HG02885 (cell line): ENCODE measurements around the gene IQSEC3.
"Not testable (repeated sequence)": the region's sequence is repeated elsewhere in the genome, so short reads cannot be mapped to it uniquely, and the experiment has no call there.

Experiments
- ATAC-seq: cut with Tn5 transposase; IDR thresholded peaks from one replicate; pipeline ENCODE4 v1.9.1; 2021; ENCODE audit warnings: mild to moderate bottlenecking; ENCODE audit not compliant: unreplicated experiment, poor library complexity

IQSEC3 gene

DNA sequence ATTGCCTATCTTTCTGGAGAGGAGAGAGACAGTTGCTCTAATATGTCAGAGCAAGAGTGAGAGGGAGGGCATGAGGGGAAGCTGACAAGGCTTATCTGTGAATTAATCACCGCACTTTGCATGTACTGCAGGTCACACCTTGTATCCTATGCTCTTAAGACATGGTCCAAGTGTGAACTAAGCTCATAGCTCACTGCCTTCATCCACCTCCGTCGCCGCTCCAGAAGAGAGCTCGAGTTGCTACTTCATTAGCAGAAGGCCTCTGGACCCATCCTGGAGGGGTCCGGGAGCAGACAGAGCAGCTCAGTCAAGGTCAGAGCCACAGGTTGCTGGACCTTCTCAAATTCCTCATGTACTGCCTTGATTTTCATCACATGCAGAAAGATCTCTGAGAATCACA lies 14.6 kb upstream of the IQSEC3 start:
- not testable (repeated sequence) for ATAC-seq

DNA sequence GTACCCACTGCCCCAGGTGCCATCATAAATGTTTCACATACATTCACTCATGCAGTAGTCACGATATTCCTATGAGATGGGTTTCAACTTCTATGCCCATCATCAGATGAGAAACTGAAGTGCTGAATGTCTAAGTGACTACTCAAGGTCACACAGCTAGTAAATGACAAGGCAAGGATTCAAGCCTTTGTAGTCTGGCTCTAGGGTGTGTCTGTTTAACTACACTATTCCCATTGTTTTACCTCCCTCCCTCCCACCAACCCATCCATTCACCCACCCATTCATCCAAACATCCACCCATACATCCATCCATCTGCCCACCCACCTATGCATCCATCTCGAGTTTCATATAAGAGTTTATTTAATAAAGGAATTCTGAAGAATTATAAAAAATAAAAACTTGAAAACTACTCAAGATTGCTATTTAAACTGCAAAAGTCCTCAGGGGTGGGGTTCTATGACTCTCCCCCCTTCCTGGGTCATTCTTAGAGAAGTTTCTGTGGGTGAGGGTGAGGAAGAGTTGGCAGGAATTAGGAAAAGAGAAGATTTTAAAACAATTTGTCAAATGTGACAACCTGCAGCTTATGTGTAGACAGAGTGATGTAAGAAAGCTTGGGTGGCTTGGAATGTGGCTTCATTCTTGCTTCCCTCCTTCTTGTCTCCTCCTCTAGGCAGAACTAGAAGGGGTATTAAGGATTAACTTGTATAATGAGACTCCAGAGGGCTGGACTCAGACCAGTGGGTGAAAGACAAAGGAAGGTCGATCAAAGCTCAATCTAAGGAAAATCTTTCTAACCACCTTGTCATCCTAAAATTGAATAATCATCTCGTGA lies 13.4 kb upstream of the IQSEC3 start:
- ATAC-seq: not testable (repeated sequence)

DNA sequence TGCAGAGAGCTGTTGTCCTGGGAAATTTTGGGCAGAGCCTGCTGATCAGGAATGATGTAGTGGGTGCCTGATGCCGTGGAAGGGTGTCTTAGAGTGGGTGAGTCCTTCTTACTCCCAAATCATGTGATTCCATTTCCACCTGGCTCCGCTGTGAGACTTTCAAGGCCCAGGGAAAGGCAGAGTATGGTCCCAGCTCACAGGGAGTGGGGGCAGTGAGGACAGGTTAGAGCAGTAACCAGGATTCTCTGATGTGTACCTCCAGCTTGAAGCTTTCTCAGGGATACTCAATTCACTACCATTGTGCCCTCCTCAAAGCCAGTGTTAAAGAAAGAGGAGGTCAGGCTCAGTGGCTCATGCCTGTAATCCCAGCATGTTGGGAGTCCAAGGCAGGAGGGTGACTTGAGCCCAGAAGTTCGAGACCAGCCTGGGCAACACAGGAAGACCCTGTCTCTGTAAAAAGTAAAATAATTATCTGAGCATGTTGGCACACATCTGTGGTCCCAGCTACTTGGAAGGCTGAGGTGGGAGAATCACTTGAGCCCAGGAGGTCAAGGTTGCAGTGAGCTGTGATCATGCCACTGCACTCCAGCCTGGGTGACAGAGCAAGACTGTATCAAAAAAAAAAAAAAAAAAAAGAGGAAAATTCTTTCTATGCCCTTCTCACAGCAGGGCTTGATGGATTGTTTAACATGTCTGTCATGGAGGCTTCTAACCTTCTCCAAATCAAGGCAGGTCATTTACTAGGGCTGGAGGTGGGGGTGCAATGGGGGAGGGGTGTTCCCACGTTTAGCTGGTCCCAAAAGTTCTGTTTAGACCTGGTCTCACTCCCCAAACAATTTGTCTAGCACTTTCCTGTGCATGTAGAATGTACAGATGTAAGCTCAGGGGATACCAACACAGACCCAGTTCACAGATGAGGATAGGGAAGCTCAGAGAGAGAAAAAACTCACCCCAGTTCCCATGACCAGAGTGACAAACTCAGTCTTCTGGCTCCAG lies 12.5 kb upstream of the IQSEC3 start:
- no peak for ATAC-seq

DNA sequence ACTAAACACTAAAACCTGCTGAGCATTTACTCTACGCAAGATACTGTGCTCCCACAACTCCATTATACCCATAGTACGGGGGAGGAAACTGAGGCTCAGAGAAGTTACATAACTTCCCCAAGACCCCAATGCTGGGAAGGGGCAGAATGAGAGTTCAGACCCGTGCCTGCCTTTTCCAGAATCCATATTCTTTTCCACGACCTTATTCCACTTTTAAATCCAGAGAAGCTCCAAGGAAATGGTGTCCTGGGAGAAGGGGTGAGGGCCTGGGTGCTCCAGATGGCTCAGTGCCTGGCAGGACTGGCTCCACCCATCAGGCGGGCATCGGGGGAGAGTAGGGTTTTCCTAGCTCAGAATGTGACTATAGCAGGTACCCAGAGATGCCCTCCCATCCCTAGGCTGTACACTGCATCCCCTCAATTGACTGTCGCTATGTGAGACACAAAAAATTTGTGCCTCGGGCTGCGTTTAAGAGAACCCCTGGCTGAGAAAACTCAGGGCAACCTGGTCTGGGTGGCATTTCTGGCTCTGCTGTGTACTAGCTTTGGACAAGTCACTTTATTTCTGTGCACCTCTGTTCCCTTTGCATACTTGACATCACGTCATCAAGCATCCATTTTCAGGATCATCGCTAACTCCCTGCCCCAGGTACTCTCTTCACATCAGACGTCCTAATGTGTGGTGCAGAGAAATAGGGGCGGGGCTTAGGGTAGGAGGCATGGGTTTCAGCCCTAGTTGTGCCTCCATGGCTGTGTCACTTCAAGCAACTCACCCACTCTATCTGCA lies 11.6 kb upstream of the IQSEC3 start:
- ATAC-seq: no peak

DNA sequence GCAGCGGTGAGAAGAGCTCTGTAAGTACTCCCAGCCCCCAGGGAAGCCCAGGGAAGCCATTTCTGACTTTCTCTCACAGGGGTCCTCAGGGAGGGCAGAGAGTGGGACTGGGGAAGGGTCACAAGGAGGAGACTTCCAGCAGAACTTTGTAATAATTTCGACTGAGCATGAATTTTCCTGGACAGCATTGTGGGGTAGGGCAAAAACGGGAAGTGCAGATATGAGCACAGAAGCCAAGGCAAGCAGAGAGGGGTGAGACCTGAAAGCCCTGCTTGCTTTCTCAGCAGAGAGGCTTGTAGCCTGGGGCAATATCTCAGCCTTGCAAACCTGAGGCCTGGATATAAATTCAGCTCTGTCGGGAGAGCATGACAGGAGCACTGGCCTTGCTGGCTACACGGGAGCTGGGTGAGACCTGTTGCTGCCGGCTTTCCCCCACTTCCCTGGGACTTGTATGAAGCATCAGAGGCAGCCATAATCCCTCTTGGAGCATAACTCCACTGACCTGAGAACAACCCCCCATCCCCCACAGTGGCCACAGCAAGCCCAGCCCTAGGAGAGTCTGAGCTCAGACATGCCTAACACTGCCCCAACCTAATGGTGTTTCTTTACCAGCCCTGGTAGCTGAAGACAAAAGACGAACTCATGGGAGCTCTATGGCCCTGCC lies 9.8 kb upstream of the IQSEC3 start:
- no peak for ATAC-seq

DNA sequence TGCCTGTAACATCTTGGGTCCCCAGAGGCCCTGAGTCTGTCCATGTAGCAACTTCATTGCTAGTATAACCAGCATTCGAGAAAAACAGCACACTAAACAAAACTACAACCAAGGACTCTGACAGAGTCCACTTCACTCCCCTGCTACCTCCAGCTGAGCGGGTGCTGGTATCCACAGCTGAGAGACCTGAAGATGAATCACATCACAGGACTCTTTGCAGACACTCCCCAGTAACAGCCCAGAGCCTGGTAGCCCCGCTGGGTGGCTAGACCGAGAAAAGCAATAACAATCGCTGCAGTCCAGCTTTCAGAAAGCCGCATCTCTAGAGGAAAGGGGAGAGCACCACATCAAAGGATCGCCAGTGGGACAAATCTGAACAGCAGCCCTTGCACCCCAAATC lies 9.0 kb upstream of the IQSEC3 start:
- no peak for ATAC-seq

DNA sequence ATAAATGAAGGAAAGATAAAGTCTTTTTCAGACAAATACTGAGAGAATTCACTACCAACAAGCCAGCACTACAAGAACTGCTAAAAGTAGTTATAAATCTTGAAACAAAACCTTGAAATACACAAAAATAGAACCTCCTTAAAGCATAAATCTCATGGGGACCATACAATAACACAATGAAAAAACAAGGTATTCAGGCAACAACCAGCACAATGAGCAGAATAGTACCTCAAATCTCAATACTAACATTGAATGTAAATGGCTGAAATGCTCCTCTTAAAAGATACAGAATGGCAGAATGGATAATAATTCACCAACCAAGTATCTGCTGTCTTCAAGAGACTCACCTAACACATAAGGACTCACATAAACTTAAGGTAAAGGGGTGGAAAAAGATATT lies 7.7 kb upstream of the IQSEC3 start:
- no peak for ATAC-seq

DNA sequence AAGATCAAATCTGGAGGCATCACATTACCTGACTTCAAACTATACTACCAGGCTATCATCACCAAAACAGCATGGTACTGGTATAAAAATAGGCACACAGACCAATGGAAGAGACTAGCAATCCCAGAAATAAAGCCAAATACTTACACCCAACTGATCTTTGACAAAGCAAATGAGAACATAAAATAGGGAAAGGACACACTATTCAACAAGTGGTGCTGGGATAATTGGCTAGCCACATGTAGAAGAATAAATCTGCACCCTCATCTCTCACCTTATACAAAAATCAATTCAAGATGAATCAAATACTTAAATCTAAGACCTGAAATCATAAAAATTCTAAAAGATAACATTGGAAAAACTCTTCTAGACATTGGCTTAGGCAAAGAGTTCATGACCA lies 4.7 kb upstream of the IQSEC3 start:
- not testable (repeated sequence) for ATAC-seq

DNA sequence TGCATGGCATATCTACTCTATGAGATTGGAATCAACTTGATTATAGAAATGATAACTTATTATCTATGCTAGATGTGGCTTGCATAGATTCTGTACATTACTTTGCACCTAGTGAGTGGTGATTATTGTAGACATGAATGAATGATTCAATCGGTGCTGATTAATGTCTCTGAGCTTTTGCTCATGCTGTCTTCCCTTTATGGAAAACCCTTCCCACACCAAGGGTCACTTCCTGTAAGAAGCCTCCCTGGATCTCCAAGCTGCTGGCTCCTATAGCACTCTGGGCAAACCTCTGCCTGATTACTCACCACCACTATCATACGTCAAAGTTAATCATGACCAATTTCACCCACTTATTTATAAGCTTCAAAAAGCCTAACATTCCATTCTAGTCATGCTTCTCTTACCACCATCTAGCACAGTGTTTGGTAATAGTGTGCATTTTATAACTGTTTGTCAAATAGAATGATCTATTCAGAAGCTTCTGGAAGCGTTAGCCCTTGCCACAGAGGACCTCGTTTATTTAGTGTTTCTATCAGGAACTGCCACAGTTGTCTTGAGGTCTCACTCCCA lies 990 bp upstream of the IQSEC3 start:
- ATAC-seq: not testable (repeated sequence)

DNA sequence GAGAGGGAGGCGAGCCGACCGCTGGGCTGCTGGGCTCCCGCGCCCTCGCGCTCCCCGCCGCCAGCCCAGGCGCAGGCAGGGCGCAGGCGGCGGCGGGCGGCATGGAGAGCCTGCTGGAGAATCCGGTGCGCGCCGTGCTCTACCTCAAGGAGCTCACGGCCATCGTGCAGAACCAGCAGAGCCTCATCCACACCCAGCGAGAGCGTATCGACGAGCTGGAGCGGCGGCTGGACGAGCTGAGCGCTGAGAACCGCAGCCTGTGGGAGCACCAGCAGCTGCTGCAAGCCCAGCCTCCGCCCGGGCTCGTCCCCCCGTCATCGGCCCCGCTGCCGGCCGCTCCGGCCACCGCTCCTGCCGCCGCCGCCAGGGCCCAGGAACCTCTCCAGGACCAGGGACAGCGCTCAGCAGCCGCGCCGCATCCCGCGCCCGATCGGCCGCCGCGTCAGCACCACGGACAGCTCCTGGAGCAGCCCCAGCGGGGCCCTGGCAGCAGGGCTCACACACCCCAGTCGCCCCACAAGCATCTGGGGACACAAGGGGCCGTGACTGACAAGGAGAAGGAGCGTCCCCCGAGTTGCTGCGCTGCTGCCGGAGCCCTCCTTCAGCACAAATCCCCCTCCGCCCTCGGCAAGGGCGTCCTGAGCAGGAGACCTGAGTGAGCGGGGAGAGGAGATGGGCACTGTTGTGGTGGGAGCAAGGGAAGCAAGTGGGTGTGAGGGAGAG lies 376 bp downstream of the IQSEC3 start:
- not testable (repeated sequence) for ATAC-seq

DNA sequence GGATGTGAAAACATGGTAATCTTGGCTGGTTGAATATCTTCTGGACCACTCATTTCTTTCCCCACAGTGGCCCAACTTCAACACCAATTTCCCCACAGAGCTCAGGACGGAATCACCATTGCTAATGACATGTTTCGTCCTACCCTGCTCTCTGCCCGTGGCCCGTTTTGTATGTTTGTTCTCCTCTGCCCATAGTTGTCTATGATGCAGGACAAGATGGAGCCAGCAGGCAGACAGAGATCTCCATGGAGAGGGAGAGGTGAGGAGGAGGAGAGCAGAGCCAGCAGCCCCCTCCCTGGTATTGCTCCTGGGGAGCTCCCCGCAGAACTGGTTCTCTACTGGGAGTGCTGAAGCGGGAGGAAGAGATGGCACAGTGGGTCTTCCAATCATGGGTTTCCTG lies 3.1 kb downstream of the IQSEC3 start:
- not testable (repeated sequence) for ATAC-seq

DNA sequence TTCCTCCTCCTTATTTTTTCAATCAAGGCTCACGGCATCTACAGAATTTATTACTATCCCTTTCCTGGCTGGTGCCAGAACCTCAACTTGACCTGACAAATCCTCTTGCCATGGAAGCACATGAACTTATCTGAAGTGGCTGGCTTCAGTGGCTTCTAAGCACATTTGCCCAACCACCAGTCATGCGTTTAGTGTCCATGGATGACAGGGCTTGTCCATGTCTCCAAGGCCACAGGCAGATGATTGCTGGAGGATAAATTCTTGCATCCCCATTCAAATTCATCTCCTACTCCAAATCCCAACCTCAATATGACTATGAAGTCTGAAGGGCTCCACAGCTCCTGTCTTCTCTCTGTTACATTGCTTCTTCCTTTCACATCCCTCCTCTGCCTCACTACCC lies 4.0 kb downstream of the IQSEC3 start:
- not testable (repeated sequence) for ATAC-seq

DNA sequence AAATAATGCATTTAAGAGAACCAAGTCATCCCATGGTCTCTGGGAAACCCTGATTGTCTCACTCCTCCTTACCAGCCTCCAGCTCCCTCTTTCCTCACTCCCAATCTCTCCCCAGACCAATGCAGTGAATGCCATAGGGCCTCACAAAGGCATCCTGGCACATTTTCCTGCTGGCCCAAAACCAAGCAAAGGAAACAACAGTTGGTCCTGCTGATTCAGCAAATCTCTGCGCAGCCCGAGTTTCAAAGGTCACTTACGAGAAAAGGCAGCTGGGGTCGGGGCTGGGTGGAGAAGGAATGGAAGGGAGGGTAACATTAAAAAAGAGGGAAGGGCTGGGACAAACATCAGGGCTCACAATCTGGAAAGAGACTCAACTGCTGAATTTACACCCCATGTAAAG lies 5.5 kb downstream of the IQSEC3 start:
- not testable (repeated sequence) for ATAC-seq

DNA sequence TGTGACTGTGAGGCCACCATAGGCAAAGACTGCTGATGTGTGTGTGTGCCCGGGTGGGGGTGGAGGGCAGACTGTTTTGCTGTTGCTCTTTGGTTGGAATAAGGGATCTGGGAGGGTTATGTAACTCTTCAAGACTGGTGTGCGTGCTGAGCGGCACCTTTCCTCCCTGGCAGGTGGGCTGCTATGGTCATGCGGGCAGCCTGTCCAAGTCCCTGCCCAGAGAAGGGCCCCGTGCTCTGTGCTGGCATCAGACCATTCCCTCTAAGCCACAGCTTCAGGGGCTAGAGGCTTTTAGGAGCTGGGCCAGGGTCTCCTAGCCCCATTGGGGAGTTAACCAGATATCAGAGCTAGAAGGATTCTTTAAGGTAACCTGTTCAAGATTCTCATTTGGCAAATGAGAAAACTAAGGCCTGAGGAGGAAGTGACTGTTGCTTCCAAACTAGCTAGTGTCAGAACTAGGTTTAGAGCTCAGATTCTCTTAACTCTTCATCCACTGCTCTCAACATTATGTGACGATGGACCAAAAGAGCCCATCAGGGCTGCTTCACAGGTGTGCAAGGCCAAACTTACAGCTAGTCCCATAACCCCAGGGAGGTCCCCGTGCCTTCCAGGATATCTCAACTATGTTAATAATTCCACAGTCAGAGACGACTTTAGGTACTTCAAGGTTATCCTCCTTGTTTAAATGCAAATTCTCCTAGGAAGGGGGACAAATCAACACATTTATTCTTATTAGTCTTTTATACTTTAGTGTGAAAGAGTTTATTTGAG lies 8.0 kb downstream of the IQSEC3 start:
- not testable (repeated sequence) for ATAC-seq

DNA sequence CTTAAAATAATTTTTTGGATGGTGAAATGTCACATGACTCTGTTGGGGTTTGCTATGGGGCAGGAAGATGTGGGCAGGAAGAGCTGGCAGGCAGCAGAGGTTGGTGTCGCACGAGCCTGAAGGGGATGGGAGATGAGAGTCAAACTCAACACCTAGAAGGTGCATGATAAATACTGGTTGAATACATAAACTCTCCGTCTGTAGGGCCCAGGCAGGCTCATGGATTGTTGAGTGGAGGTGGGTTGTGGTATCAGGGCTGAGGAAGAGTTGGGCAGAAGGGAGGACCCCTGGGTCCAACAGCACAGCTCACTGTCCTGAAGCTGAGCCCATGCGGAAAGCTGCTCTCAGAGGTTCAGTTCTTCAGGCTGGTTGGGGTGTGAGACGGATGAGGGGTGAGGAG lies 9.0 kb downstream of the IQSEC3 start:
- not testable (repeated sequence) for ATAC-seq

DNA sequence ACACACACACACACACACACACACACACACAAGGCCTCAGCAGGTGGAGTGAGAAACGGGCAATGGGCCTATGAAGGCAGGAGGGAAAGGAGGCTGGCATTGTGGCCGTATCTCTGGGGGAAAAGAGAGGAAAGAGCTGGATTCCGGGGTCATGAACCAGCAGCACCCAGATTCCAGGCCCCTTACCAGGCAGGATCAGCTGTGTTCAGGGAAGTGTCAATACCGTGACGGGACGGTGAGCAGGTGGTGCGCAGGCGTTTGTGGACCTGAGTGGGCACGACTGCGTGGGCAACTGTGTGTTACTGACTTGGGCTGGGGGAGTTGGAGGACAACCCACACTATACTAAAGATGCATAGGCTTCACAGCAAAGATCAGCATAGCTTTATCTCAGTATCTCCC lies 9.5 kb downstream of the IQSEC3 start:
- not testable (repeated sequence) for ATAC-seq

DNA sequence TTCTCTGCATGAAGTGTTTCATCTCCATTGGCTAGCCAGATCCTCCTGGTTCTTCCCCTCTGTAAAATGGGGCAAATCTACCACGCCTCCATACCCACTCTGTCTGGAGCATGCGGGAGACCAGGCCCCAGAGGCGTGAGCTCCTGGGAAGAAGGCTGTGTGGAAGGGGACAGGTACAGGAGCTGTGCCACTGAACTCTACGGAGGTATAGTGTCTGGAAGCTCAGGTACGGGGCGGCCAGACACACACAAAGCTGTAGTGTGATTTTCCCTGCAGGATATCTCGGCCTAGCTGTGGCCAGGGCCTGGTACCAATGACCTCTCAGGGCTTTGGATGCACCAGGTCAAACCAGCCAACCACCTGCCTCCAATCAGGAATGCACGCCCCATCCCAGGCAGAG lies 10.0 kb downstream of the IQSEC3 start:
- not testable (repeated sequence) for ATAC-seq

DNA sequence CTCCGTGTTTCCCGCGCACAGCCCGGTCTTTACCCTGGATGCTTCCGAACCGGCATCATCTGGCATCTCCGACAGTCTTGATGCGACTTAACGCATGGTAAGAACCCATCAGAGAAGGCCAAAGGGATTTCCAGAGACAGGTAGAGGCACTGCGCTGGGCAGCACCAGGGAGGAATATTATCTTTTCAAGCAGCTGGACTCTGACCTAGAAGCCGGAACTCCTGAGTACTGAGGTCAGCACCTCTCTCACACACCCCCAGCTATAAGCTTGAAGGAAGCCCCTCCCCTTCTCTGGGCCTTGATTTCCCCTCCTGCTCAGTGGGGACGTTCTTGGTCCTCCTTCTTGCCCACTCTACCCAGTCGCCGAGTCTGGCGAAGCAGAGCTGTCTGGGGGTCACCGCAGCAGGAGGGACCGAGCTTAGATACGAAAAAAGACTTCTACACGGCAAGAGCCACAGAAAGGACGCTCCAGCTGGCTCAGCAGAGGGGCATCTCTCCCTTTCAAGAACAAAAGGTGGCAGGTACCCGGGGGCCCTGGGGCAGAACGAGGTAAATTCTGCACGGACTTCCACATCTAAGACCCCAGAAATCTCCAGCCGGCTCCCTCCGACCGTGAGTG lies 10.6 kb downstream of the IQSEC3 start:
- not testable (repeated sequence) for ATAC-seq
